ENCODE results near the gene STAM.

GRCh38 chr10:17671307-17671706 is 27.4 kb downstream of the STAM start:
- TF ChIP-seq CTCF (conservative IDR thresholded peaks at IDR 0.05) (no peak), EZH2 (IDR thresholded peaks at IDR 0.05; ENCODE audit: low read depth) (no peak)
